H9 (cell line): ENCODE data around the gene CLN5. TPM values are rescaled to one million over a fixed set of nuclear protein-coding genes. Genes with fewer than 3 reads are reported as not detected.
A peak's percentile ranks its signal among the peaks of the same experiment; 100 is the strongest.

Experiments
- DNase-seq: peaks from one replicate; pipeline ENCODE4 v3.0.0-alpha.2; 2017
- H2AFZ ChIP-seq: one replicate; pipeline ENCODE4 v1.6.1; 2013; ENCODE audit warnings: mild to moderate bottlenecking, low read length, control low read depth, moderate library complexity
- H2AK5ac ChIP-seq: 2 replicates; pipeline ENCODE4 v1.6.1; 2013; ENCODE audit warnings: low read length, control low read depth, mixed read lengths; ENCODE audit not compliant: insufficient read length
- H2BK120ac ChIP-seq: one replicate; pipeline ENCODE4 v1.6.1; 2013; ENCODE audit warnings: low read depth, mild to moderate bottlenecking, low read length, control low read depth, inconsistent platforms; ENCODE audit not compliant: poor library complexity, severe bottlenecking
- H2BK12ac ChIP-seq: 2 replicates; pipeline ENCODE4 v1.6.1; 2013; ENCODE audit warnings: low read length, control low read depth, mixed read lengths, low read depth; ENCODE audit not compliant: insufficient read length
- H2BK15ac ChIP-seq: 2 replicates; pipeline ENCODE4 v1.6.1; 2013; ENCODE audit warnings: low read depth, low read length, control low read depth
- H2BK20ac ChIP-seq: one replicate; pipeline ENCODE4 v1.6.1; 2013; ENCODE audit warnings: low read depth, mild to moderate bottlenecking, low read length, control low read depth, inconsistent platforms; ENCODE audit not compliant: poor library complexity, severe bottlenecking
- H2BK5ac ChIP-seq: 2 replicates; pipeline ENCODE4 v1.6.1; 2013; ENCODE audit warnings: low read length, control low read depth, mixed read lengths; ENCODE audit not compliant: insufficient read length
- H3K14ac ChIP-seq: 2 replicates; pipeline ENCODE4 v1.6.1; 2013; ENCODE audit warnings: low read length, control low read depth; ENCODE audit not compliant: insufficient read depth
- H3K18ac ChIP-seq: 2 replicates; pipeline ENCODE4 v1.6.1; 2013; ENCODE audit warnings: low read depth, mild to moderate bottlenecking, mixed read lengths, low read length, control low read depth; ENCODE audit not compliant: insufficient read length
- H3K23ac ChIP-seq: 2 replicates; pipeline ENCODE4 v1.6.1; 2013; ENCODE audit warnings: low read length, control low read depth, mixed read lengths, low read depth; ENCODE audit not compliant: insufficient read length
- H3K23me2 ChIP-seq: 2 replicates; pipeline ENCODE4 v1.6.1; 2013; ENCODE audit warnings: low read depth, mild to moderate bottlenecking, mixed read lengths, low read length, control low read depth; ENCODE audit not compliant: insufficient read length, poor library complexity, severe bottlenecking
- H3K27ac ChIP-seq: 2 replicates; pipeline ENCODE4 v1.5.1; 2013; ENCODE audit warnings: low read length, control low read depth, mixed read lengths, low read depth; ENCODE audit not compliant: insufficient read length
- H3K27me3 ChIP-seq: 2 replicates; pipeline ENCODE4 v1.6.1; 2013; ENCODE audit warnings: low read length, control low read depth, inconsistent platforms; ENCODE audit not compliant: insufficient read depth
- H3K4ac ChIP-seq: 2 replicates; pipeline ENCODE4 v1.6.1; 2013; ENCODE audit warnings: low read depth, mild to moderate bottlenecking, control low read depth, inconsistent platforms, low read length, moderate library complexity
- H3K4me1 ChIP-seq: 2 replicates; pipeline ENCODE4 v1.6.1; 2013; ENCODE audit warnings: low read length, control low read depth, inconsistent platforms; ENCODE audit not compliant: insufficient read depth
- H3K4me2 ChIP-seq: 2 replicates; pipeline ENCODE4 v1.6.1; 2013; ENCODE audit warnings: low read length, control low read depth, mixed read lengths; ENCODE audit not compliant: insufficient read length, insufficient read depth
- H3K56ac ChIP-seq: 2 replicates; pipeline ENCODE4 v1.6.1; 2013; ENCODE audit warnings: low read depth, mild to moderate bottlenecking, mixed read lengths, low read length, control low read depth; ENCODE audit not compliant: insufficient read length
- H3K79me1 ChIP-seq: 2 replicates; pipeline ENCODE4 v1.6.1; 2013; ENCODE audit warnings: low read depth, mild to moderate bottlenecking, moderate library complexity, low read length, control low read depth, inconsistent platforms; ENCODE audit not compliant: insufficient read depth, poor library complexity, severe bottlenecking
- H3K79me2 ChIP-seq: 2 replicates; pipeline ENCODE4 v1.6.1; 2013; ENCODE audit warnings: low read length, control low read depth, inconsistent platforms; ENCODE audit not compliant: insufficient read depth
- H3K9ac ChIP-seq: 2 replicates; pipeline ENCODE4 v1.6.1; 2013; ENCODE audit warnings: low read length, control low read depth, mixed read lengths; ENCODE audit not compliant: insufficient read length; ENCODE audit errors: extremely low read depth
- H3K9me3 ChIP-seq: one replicate; pipeline ENCODE4 v1.6.1; 2013; ENCODE audit warnings: low read depth, low read length, inconsistent platforms; ENCODE audit not compliant: control insufficient read depth
- H3T11ph ChIP-seq: one replicate; pipeline ENCODE4 v1.6.1; 2013; ENCODE audit warnings: mild to moderate bottlenecking, low read length, control low read depth, inconsistent platforms
- H4K20me1 ChIP-seq: one replicate; pipeline ENCODE4 v1.6.1; 2013; ENCODE audit not compliant: control insufficient read depth, insufficient read length, insufficient read depth
- H4K5ac ChIP-seq: 2 replicates; pipeline ENCODE4 v1.6.1; 2013; ENCODE audit warnings: low read depth, mild to moderate bottlenecking, mixed read lengths, low read length, control low read depth; ENCODE audit not compliant: insufficient read length
- H4K8ac ChIP-seq: replicated peaks from 2 replicates; pipeline ENCODE4 v1.6.1; 2013; ENCODE audit warnings: low read length, control low read depth, mixed read lengths, low read depth; ENCODE audit not compliant: insufficient read length
- H4K91ac ChIP-seq: 2 replicates; pipeline ENCODE4 v1.6.1; 2013; ENCODE audit warnings: low read depth, mild to moderate bottlenecking, moderate library complexity, mixed read lengths, low read length, control low read depth; ENCODE audit not compliant: insufficient read length
- H3K27ac Mint-ChIP-seq, 3 experiments: 2 replicates in 2 of 3; 3 replicates in 1 of 3; pipeline ENCODE4 v1.8.0; 2020 to 2021; ENCODE audit warnings: mixed read lengths in 3 of 3, mild to moderate bottlenecking in 1 of 3, moderate library complexity in 1 of 3
- H3K27me3 Mint-ChIP-seq: 2 replicates; pipeline ENCODE4 v1.8.0; 2021; ENCODE audit warnings: low read depth, mild to moderate bottlenecking, moderate library complexity, mixed read lengths
- H3K36me3 Mint-ChIP-seq, 3 experiments: 2 replicates in 2 of 3; 3 replicates in 1 of 3; pipeline ENCODE4 v1.8.0; 2020 to 2021; ENCODE audit warnings: low read depth in 3 of 3, mixed read lengths in 3 of 3; ENCODE audit not compliant: insufficient read depth in 1 of 3
- H3K4me1 Mint-ChIP-seq, 2 experiments: 2 replicates each; pipeline ENCODE4 v1.8.0; 2020; ENCODE audit warnings: mixed read lengths in 2 of 2
- H3K4me3 Mint-ChIP-seq, 2 experiments: 2 replicates in 1 of 2; 3 replicates in 1 of 2; pipeline ENCODE4 v1.8.0; 2020 to 2021; ENCODE audit warnings: mild to moderate bottlenecking in 2 of 2, mixed read lengths in 2 of 2, moderate library complexity in 1 of 2
- H3K9me3 Mint-ChIP-seq, 2 experiments: 2 replicates in 1 of 2; 3 replicates in 1 of 2; pipeline ENCODE4 v1.8.0; 2020; ENCODE audit warnings: mild to moderate bottlenecking in 2 of 2, mixed read lengths in 2 of 2, moderate library complexity in 1 of 2
- CTCF ChIP-seq: fragments of 200-600 bp; sonication (generic); conservative IDR thresholded peaks from 3 replicates; pipeline ENCODE4 v1.8.0; 2021; ENCODE audit warnings: antibody characterized with exemption, mild to moderate bottlenecking
- WGBS: extraction: QIAGEN DNeasy Blood & Tissue Kit; methylation state at CpG from one replicate; pipeline ENCODE4 v1.1.7; 2013; ENCODE audit warnings: missing lambda C conversion rate, low lambda C conversion rate, mixed read lengths; ENCODE audit not compliant: insufficient read length; ENCODE audit errors: extremely low coverage; 5-methylcytosine and 5-hydroxymethylcytosine counted together
- total RNA-seq: library from RNA; stranded (reverse); gene quantifications from 2 replicates; pipeline ENCODE4 v1.2.1, GENCODE V29; 2021

The CLN5 gene
- total RNA-seq, 1 experiment from 2014 or later = 8.3 TPM

- H3K4me1 Mint-ChIP-seq = peaks cover 12 to 14% of the 10 kb centered on the region in 2 experiments
- H3K27me3 Mint-ChIP-seq = peaks cover 3% of the 10 kb centered on the region; the same call in 1 of the 2 replicates
- Histone ChIP-seq H4K20me1 (no peaks in the 10 kb centered on the region), H3K4me2 (no peak overlapping the region), H2BK120ac (no peak overlapping the region), H3K23me2 (no peaks in the 10 kb centered on the region), H3K23ac (no peak overlapping the region), H3K9me3 (no peaks in the 10 kb centered on the region), H4K5ac (no peak overlapping the region), H2AFZ (no peak overlapping the region), H2BK12ac (no peak overlapping the region), H3K18ac (no peak overlapping the region), H4K8ac (no peak overlapping the region), H3T11ph (no peak overlapping the region), H3K14ac (no peak overlapping the region), H3K79me2 (no peaks in the 10 kb centered on the region), H2AK5ac (no peak overlapping the region), H3K9ac (no peak overlapping the region), H3K4ac (no peak overlapping the region), H2BK20ac (no peak overlapping the region), H2BK5ac (no peak overlapping the region), H4K91ac (no peak overlapping the region), H3K4me1 (no peaks in the 10 kb centered on the region; the same call in 1 of the 2 replicates), H3K27ac (no peak overlapping the region), H3K56ac (no peak overlapping the region), H3K79me1 (no peaks in the 10 kb centered on the region), H3K27me3 (no peaks in the 10 kb centered on the region), H2BK15ac (no peak overlapping the region)
- peak overlapping the region in 1 of 3 experiments; percentile 62; a peak in 2 of 7 replicates for H3K27ac Mint-ChIP-seq
- WGBS = no CpG with 5 or more reads among the region's 6 CpGs
- H3K4me3 Mint-ChIP-seq = no peak overlapping the region
- H3K9me3 Mint-ChIP-seq = no peaks in the 10 kb centered on the region
- DNase-seq = no peak
- H3K36me3 Mint-ChIP-seq = no peaks in the 10 kb centered on the region
- no peak for TF ChIP-seq CTCF
These were observed 17.8 kb upstream of the CLN5 start for GRCh38 chr13:76973920-76974617.
